NCI-H1417 (cell line): ENCODE measurements around the gene CNTD1.
"Not testable (repeated sequence)": the region's sequence is repeated elsewhere in the genome, so short reads cannot be mapped to it uniquely, and the experiment has no call there.

Experiments used
- DNase-seq, 3 experiments: peaks; one replicate each; lab custom pipeline; 2025; lab: John Stamatoyannopoulos, UW

Gene CNTD1

DNA sequence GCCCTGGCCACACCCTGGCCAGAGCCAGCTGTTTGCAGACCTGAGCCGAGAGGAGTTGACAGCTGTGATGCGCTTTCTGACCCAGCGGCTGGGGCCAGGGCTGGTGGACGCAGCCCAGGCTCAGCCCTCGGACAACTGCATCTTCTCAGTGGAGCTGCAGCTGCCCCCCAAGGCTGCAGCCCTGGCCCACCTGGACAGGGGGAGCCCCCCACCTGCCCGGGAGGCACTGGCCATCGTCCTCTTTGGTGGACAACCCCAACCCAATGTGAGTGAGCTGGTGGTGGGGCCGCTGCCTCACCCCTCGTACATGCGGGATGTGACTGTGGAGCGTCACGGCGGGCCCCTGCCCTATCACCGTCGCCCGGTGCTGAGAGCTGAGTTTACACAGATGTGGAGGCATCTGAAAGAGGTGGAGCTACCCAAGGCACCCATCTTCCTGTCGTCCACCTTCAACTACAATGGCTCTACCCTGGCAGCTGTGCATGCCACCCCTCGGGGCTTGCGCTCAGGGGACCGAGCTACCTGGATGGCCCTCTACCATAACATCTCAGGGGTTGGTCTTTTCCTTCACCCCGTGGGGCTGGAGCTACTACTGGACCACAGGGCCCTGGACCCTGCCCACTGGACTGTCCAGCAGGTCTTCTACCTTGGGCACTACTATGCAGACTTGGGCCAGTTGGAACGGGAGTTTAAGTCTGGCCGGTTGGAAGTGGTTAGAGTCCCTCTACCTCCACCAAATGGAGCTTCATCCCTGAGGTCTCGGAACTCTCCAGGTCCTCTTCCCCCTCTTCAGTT lies 46.3 kb downstream of the CNTD1 start:
- DNase-seq, result no peak

DNA sequence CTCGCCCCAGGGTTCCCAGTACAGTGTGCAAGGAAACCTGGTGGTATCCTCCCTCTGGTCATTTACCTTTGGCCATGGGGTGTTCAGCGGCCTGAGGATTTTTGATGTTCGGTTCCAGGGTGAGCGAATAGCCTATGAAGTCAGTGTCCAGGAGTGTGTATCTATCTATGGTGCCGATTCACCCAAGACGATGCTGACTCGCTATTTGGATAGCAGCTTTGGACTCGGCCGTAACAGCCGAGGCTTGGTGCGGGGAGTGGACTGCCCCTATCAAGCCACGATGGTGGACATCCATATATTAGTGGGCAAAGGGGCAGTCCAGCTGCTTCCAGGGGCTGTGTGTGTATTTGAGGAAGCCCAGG lies 46.9 kb downstream of the CNTD1 start:
- DNase-seq, result no peak

DNA sequence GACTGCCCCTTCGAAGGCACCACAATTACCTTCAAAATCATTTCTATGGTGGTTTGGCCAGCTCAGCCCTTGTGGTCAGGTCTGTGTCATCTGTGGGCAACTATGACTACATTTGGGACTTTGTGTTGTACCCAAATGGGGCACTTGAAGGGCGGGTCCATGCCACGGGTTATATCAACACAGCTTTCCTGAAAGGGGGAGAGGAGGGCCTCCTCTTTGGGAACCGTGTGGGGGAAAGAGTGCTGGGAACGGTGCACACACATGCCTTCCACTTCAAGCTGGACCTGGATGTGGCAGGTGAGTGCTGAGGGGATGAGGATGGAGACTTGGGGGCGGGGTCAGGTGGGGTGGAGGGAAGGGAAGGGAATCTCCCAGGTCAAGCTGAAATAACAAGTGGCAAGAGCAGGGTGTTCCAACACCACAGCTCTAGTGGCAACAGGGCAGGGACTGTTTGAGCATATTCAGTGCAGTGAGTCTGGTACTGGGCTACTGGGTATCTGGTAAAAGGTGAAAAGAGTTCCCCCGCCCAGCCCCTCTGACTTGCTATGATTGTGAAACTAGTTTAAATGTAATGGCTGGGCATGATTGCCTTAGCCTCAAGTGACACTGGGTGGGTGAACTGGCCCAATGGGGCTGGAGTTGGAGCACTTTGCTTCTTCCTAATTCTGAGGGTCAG lies 47.4 kb downstream of the CNTD1 start:
- DNase-seq, result no peak

DNA sequence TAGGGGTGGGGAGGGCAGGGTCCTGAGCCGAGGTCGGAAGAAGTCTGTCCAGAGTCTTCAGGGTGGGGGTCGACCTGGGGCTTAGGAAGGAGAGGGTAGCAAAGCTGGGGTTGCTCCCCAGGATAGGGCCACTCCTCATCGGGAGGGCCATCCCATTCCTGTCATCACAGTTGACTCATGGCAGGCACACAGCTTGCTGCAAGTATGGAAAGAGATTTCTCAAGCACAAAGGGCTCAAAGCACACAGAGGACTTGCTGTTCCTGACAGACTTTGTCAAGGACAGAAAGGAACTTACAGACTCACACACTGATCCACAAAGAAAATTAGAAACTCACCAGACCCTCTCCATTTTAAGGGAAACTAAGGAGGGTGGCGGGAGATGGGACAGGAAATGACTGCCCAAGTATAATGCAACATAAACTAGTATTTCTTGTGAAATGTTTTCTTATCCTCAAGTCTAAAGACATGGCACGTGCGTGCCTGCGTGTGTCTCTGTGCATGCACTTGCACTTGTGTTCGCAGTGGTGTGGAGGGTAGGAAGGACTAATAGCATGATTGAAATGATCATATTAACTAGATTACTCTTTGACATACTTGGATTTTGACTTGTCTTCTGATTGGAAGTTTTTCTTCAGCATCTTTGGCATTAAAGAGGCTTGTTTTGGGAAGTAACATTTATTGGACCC lies 48.1 kb downstream of the CNTD1 start:
- DNase-seq, result no peak

DNA sequence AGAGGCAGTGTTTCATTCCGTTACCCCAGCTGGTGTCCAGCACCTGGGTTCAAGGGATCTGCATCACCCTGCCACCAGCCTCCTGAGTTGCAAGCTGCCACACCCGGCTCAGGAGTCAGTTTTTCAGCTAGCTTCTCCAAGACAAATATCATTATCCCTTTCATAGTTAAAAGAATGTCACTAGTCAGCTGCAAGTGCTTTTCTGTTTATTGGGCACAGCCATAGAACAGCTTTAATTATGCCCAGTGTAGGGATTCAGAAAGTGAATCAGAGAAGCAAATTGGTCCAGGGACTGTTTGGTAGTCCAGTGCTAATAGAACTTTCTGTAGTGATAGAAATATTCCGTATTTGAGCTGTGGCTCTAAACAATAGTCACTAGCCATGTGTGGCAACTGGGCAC lies 49.4 kb downstream of the CNTD1 start:
- no peak for DNase-seq

DNA sequence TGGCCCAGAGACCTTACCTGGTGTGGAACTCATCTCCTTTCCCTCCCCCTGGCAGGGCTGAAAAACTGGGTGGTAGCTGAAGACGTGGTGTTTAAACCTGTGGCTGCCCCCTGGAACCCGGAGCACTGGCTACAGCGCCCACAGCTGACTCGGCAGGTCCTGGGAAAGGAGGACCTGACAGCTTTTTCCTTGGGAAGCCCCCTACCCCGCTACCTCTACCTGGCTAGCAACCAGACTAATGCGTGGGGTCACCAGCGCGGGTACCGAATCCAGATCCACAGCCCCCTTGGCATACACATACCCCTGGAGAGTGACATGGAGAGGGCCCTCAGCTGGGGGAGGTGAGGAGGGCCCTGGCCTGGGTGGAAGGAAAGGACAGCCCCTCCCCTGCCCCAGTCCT lies 50.4 kb downstream of the CNTD1 start:
- no peak for DNase-seq

DNA sequence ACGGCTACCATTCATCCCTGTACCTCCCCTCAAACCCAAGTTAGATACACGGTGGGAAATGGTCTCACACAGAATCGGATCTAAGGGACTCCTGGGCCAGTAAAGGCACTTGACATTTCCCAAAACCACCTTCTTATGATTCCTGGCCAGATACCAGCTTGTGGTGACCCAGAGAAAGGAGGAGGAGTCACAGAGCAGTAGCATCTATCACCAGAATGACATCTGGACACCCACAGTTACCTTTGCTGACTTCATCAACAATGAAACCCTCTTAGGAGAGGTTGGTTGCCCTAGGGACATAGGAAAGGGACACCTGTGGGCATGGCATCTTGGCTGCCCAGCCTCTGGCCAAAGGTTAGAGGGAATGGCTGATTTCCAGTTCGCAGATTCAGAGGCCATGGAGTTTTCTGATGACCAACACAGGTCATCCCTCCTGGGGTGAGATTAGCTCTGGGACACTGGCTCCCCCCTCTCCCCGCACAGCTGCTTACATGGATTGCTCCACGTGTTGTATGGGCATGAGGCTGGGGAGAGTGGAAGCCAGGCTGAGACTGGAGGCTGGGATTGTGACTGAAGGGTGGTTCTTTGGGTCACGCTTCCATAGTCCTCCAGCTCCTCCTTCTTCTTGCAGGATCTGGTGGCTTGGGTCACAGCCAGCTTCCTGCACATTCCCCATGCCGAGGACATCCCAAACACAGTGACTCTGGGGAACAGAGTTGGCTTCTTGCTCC lies 51.0 kb downstream of the CNTD1 start:
- no peak for DNase-seq

DNA sequence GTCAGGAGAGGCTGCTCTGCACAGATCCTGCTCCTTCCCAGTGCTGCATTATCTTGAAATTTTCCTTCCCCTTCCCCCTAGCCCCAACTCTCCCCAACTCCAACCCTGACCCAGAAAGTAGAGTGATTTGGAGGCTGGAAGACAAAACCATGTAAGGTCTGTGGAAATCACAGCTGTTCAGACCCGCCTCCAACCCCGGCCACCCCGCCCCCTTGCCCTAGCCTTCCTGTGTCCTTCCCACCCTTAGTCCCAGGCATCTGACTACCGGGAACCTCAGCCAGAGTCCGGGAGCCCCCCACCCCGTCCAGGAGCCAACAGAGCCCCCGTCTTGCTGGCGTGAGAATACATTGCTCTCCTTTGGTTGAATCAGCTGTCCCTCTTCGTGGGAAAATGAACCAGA lies 52.3 kb downstream of the CNTD1 start, which contains the start of gene AOC3:
Gene AOC3 (plus strand): TSS at position 246 of the 400 bp plus-strand sequence. CDS start 145 bp downstream, at position 391.
- no peak for DNase-seq

DNA sequence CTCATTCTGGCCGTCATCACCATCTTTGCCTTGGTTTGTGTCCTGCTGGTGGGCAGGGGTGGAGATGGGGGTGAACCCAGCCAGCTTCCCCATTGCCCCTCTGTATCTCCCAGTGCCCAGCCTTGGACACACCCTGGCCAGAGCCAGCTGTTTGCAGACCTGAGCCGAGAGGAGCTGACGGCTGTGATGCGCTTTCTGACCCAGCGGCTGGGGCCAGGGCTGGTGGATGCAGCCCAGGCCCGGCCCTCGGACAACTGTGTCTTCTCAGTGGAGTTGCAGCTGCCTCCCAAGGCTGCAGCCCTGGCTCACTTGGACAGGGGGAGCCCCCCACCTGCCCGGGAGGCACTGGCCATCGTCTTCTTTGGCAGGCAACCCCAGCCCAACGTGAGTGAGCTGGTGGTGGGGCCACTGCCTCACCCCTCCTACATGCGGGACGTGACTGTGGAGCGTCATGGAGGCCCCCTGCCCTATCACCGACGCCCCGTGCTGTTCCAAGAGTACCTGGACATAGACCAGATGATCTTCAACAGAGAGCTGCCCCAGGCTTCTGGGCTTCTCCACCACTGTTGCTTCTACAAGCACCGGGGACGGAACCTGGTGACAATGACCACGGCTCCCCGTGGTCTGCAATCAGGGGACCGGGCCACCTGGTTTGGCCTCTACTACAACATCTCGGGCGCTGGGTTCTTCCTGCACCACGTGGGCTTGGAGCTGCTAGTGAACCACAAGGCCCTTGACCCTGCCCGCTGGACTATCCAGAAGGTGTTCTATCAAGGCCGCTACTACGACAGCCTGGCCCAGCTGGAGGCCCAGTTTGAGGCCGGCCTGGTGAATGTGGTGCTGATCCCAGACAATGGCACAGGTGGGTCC lies 52.9 kb downstream of the CNTD1 start:
- not testable (repeated sequence) for DNase-seq

DNA sequence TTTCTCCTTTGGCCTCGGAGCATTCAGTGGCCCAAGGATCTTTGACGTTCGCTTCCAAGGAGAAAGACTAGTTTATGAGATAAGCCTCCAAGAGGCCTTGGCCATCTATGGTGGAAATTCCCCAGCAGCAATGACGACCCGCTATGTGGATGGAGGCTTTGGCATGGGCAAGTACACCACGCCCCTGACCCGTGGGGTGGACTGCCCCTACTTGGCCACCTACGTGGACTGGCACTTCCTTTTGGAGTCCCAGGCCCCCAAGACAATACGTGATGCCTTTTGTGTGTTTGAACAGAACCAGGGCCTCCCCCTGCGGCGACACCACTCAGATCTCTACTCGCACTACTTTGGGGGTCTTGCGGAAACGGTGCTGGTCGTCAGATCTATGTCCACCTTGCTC lies 53.7 kb downstream of the CNTD1 start:
- DNase-seq, result no peak

DNA sequence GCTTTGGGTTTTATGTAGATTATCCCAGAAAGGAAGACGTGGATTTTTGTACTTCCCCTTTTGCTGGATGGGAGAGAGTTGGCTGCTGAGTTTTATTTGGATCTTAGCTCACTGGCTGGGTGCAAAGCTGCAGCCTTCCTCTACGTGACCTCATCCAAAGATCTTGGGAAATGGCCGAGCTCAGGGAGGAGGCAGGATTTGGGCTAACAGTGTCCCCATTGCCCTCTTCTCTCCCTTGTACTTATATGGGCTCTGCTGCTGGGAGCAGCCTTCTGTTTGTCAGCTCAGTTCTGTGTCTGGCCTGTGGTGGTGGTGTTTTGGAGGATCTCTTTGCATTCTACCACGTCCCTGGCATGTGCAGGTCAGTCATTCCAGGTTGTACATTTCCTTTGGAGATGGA lies 54.3 kb downstream of the CNTD1 start:
- DNase-seq, result no peak

DNA sequence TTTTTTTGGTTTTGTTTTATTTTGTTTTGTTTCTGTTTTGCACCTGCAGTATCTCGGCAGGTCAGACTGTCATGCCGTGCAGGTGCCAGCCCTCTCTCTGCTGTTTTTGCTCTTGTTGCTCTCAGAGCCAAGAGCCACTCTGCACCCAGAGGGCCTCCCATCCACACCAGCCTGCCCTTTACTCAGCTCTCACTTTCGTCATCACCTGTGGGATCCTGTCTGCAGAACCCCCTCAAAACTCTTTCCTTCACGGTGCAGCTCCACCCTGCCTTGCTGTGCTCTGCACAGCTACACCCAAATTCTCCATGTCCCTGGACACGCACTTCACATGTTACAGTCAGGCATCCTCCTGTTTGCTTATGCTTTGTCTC lies 54.9 kb downstream of the CNTD1 start:
- DNase-seq, result no peak

DNA sequence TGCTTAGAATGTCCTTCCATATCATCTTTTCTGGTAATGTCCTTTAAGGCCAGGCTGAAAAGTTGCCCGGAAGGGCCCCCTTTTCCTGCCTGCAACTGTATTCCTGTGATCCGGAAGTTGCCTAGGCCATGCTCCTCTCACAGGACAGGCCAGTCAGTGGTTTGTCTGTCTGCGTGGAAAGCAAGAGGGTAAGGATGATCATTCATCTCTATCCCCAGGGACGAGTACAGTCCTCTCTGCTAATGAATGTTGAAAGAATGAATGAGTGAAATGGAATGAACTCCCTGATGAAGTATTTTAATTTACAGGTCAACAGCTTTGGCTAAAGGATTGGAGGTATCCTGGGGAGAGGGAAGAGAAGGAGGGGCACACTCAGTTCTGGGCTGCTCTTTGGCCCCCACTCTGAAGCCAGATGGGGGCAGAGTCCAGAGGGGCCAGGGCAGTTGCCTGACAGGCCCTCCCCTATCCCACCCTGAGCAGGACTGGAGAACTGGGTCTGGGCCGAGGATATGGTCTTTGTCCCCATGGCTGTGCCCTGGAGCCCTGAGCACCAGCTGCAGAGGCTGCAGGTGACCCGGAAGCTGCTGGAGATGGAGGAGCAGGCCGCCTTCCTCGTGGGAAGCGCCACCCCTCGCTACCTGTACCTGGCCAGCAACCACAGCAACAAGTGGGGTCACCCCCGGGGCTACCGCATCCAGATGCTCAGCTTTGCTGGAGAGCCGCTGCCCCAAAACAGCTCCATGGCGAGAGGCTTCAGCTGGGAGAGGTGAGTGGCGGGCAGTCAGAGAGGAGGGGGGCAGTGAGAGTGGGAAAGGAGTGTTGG lies 55.5 kb downstream of the CNTD1 start:
- DNase-seq, result no peak

DNA sequence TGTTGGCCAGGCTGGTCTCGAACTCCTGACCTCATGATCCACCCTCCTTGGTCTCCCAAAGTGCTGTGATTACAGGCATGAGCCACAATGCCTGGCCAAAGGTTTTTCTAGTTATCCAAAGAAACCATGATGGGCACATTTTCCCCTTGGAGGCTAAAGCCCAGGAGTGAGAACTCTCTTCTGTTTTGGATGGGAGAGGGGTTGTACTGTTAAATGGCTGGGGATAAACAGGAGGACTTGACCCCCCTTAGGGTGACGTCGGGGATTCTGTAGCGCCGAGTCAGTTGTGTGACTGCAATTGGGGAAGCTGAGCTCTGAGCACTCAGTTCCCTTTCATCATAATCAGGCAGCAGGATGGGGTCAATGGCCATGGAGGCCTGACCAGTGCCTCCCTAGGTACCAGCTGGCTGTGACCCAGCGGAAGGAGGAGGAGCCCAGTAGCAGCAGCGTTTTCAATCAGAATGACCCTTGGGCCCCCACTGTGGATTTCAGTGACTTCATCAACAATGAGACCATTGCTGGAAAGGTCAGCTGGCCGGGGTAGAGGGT lies 56.5 kb downstream of the CNTD1 start:
- no peak for DNase-seq

DNA sequence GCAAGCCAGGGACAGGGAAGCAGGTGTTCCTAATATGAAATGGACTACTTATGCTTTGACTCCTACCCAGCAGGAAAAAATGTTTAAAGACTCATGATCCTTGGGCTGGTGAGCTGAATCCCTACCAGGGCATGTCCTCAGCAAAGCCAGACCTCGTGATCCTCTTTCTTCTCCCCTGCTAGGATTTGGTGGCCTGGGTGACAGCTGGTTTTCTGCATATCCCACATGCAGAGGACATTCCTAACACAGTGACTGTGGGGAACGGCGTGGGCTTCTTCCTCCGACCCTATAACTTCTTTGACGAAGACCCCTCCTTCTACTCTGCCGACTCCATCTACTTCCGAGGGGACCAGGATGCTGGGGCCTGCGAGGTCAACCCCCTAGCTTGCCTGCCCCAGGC lies 57.4 kb downstream of the CNTD1 start:
- DNase-seq, result not testable (repeated sequence)

DNA sequence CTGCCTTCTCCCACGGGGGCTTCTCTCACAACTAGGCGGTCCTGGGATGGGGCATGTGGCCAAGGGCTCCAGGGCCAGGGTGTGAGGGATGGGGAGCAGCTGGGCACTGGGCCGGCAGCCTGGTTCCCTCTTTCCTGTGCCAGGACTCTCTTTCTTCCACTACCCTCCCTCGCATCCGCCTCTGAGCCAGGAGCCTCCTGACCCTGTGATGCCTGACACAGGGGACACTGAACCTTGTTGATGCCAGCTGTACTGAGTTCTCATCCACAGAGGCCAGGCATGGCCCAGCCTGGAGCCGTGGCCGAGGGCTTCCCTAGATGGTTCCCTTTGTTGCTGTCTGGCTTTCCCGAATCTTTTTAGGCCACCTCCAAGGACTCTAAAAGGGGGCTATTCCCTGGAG lies 57.9 kb downstream of the CNTD1 start:
- DNase-seq, result not testable (repeated sequence)

DNA sequence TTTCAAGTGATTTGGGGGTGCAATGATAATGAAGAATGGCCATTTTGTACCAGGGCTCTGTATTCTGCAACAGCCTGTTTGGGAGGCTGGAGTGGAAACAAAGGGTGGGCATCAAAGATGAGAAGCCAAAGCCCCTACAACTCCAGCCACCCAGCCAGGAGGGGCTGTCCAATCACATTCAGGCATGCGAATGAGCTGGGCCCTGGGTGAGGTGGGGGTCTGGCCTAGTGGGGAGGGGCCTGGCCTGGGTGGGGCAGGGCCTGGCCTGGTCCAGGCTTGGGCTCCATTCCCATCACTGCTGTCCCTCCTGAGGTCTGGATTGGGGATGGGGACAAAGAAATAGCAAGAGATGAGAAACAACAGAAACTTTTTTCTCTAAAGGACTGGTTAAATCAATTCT lies 58.7 kb downstream of the CNTD1 start:
- no peak for DNase-seq
